Measurements from ENCODE around the gene ORC5. TPM values are rescaled to one million over a fixed set of nuclear protein-coding genes. Genes with fewer than 3 reads are reported as not detected.

ORC5 gene
- total RNA-seq, 1 donor from 2014 or later = 23.0 TPM

DNA sequence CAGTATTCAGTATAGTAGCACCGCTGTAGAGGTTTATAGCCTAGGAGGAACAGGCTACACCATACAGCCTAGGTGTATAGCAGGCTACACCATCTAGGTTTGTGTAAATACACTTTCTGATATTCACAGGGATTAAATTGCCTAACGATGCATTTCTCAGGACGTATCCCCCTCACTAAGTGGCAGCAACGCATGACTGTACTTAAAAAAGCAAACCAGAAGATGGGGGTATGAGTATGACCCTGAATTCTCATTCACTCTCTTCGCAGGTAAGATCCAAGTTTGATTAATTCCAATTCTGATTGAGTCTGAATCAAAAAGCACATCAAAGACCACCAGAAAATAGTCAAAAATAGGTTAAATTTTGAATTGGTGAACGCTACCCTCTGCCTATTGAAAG lies 972 bp downstream of the ORC5 start:
- peaks cover 9% of the 10 kb centered on the region for H3K4me1 ChIP-seq (ENCODE audit: insufficient read depth, low read length)
- peaks cover under 1% of the 10 kb centered on the region for H4K20me1 ChIP-seq (ENCODE audit: insufficient read depth, low read length)
- FAIRE-seq (no peak), DNase-seq (ENCODE audit: low read depth) (no peak)
- H2AFZ ChIP-seq (ENCODE audit: low read depth, low read length) = no peak overlapping the region
- peaks cover 1% of the 10 kb centered on the region for H3K36me3 Mint-ChIP-seq (ENCODE audit: low read depth, unreplicated experiment)
- H3K27me3 ChIP-seq (ENCODE audit: insufficient read depth, low read length) = no peaks in the 10 kb centered on the region
- peaks cover 19% of the 10 kb centered on the region for H3K36me3 ChIP-seq (ENCODE audit: insufficient read depth, low read length)
- peak overlapping the region; percentile 98 for H3K4me3 Mint-ChIP-seq (ENCODE audit: unreplicated experiment)
- peak overlapping the region; percentile 100 for H3K4me3 ChIP-seq (ENCODE audit: insufficient read depth, low read depth, low read length)
- TF ChIP-seq, protein P1, sequence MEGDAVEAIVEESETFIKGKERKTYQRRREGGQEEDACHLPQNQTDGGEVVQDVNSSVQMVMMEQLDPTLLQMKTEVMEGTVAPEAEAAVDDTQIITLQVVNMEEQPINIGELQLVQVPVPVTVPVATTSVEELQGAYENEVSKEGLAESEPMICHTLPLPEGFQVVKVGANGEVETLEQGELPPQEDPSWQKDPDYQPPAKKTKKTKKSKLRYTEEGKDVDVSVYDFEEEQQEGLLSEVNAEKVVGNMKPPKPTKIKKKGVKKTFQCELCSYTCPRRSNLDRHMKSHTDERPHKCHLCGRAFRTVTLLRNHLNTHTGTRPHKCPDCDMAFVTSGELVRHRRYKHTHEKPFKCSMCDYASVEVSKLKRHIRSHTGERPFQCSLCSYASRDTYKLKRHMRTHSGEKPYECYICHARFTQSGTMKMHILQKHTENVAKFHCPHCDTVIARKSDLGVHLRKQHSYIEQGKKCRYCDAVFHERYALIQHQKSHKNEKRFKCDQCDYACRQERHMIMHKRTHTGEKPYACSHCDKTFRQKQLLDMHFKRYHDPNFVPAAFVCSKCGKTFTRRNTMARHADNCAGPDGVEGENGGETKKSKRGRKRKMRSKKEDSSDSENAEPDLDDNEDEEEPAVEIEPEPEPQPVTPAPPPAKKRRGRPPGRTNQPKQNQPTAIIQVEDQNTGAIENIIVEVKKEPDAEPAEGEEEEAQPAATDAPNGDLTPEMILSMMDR (IDR thresholded peaks at IDR 0.05; ENCODE audit: insufficient read depth, low read depth, low read length) = no peak
- no peak for TF ChIP-seq EZH2 (IDR thresholded peaks at IDR 0.05; ENCODE audit: insufficient read depth, low read length)
- peak overlapping the region; percentile 83 for H3K27ac Mint-ChIP-seq (ENCODE audit: unreplicated experiment)
- H3K27ac ChIP-seq (ENCODE audit: low read depth, low read length) = no peak overlapping the region
- H3K4me2 ChIP-seq (ENCODE audit: low read length) = peak overlapping the region; percentile 92
- peaks cover 9% of the 10 kb centered on the region for H3K4me1 Mint-ChIP-seq (ENCODE audit: low read depth, unreplicated experiment)
- peaks cover 13% of the 10 kb centered on the region for H3K9me3 Mint-ChIP-seq (ENCODE audit: unreplicated experiment)
- H3K79me2 ChIP-seq (ENCODE audit: insufficient read depth, low read length) = peaks cover 55% of the 10 kb centered on the region
- peak overlapping the region; percentile 96 for H3K9ac ChIP-seq (ENCODE audit: low read length)
- peaks cover 7% of the 10 kb centered on the region for H3K27me3 Mint-ChIP-seq (ENCODE audit: low read depth, unreplicated experiment)
- H3K9me3 ChIP-seq (ENCODE audit: insufficient read depth, low read depth, low read length) = no peaks in the 10 kb centered on the region

DNA sequence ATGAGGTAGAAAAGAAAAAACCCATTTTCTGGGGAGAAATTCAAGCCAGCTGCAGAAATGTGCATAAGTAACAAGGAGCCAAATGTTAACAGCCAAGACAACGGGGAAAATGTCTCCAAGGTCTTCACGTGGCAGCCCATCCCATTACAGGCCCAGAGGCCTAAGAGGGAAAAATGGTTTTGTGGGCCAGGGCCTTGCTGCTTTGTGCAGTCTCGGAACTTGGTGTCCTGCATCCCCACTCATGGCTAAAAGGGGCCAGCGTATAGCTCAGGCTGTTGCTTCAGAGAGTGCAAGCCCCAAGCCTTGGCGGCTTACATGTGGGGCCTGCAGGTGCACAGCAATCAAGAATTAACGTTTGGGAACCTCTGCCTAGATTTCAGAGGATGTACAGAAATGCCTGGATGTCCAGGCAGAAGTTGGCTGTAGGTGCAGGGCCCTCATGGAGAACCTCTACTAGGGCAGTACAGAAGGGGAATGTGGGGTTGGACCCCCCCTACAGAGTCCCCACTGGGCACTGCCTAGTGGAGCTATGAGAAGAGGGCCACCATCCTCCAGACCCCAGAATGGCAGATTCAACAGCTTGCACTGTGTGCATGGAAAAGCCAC lies 9.0 kb downstream of the ORC5 start:
- H3K4me3 Mint-ChIP-seq (ENCODE audit: unreplicated experiment) = no peak overlapping the region
- Histone ChIP-seq H3K4me1 (ENCODE audit: insufficient read depth, low read length) (no peaks in the 10 kb centered on the region), H3K27ac (ENCODE audit: low read depth, low read length) (no peak overlapping the region), H3K27me3 (ENCODE audit: insufficient read depth, low read length) (no peaks in the 10 kb centered on the region), H3K4me2 (ENCODE audit: low read length) (no peak overlapping the region), H3K9me3 (ENCODE audit: insufficient read depth, low read depth, low read length) (no peaks in the 10 kb centered on the region), H3K36me3 (ENCODE audit: insufficient read depth, low read length) (peaks cover 49% of the 10 kb centered on the region), H2AFZ (ENCODE audit: low read depth, low read length) (no peak overlapping the region), H4K20me1 (ENCODE audit: insufficient read depth, low read length) (peaks cover 4% of the 10 kb centered on the region), H3K79me2 (ENCODE audit: insufficient read depth, low read length) (peaks cover 20% of the 10 kb centered on the region), H3K4me3 (ENCODE audit: insufficient read depth, low read depth, low read length) (no peak overlapping the region), H3K9ac (ENCODE audit: low read length) (no peak overlapping the region)
- TF ChIP-seq, protein P1 (IDR thresholded peaks at IDR 0.05; ENCODE audit: insufficient read depth, low read depth, low read length) = no peak
- no peak for TF ChIP-seq EZH2 (IDR thresholded peaks at IDR 0.05; ENCODE audit: insufficient read depth, low read length)
- no peak overlapping the region for H3K27ac Mint-ChIP-seq (ENCODE audit: unreplicated experiment)
- no peak for FAIRE-seq
- no peaks in the 10 kb centered on the region for H3K27me3 Mint-ChIP-seq (ENCODE audit: low read depth, unreplicated experiment)
- DNase-seq (ENCODE audit: low read depth) = no peak
- peaks cover 2% of the 10 kb centered on the region for H3K9me3 Mint-ChIP-seq (ENCODE audit: unreplicated experiment)
- peaks cover 29% of the 10 kb centered on the region for H3K36me3 Mint-ChIP-seq (ENCODE audit: low read depth, unreplicated experiment)
- no peaks in the 10 kb centered on the region for H3K4me1 Mint-ChIP-seq (ENCODE audit: low read depth, unreplicated experiment)

DNA sequence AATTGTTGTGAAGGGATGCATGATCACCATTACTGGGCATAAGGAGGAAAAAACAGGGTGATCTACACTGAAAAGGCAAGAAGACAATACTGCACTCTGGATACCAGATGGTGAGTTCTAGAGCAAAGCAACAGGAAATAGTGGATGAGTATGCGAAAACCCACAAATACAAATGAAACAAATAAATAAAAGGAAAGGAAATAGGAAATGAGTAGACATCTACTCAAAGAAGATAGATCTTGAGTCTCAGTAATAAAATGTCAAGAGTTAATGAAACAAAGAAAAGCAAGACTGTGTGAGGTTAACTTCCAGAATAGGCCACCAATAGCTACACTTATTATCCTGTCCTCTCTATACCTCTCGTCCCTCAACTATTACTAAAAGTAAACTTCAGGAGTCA lies 11.7 kb downstream of the ORC5 start:
- TF ChIP-seq, protein P1 (IDR thresholded peaks at IDR 0.05; ENCODE audit: insufficient read depth, low read depth, low read length) = no peak
- no peak for TF ChIP-seq EZH2 (IDR thresholded peaks at IDR 0.05; ENCODE audit: insufficient read depth, low read length)
- Mint-ChIP-seq H3K9me3 (ENCODE audit: unreplicated experiment) (no peaks in the 10 kb centered on the region), H3K27me3 (ENCODE audit: low read depth, unreplicated experiment) (no peaks in the 10 kb centered on the region), H3K4me3 (ENCODE audit: unreplicated experiment) (no peak overlapping the region), H3K4me1 (ENCODE audit: low read depth, unreplicated experiment) (no peaks in the 10 kb centered on the region), H3K36me3 (ENCODE audit: low read depth, unreplicated experiment) (peaks cover 27% of the 10 kb centered on the region), H3K27ac (ENCODE audit: unreplicated experiment) (no peak overlapping the region)
- peak overlapping the region; percentile 8 for H3K4me2 ChIP-seq (ENCODE audit: low read length)
- no peak overlapping the region for H2AFZ ChIP-seq (ENCODE audit: low read depth, low read length)
- H3K9me3 ChIP-seq (ENCODE audit: insufficient read depth, low read depth, low read length) = no peaks in the 10 kb centered on the region
- H3K27me3 ChIP-seq (ENCODE audit: insufficient read depth, low read length) = no peaks in the 10 kb centered on the region
- FAIRE-seq = no peak
- H3K9ac ChIP-seq (ENCODE audit: low read length) = no peak overlapping the region
- H3K36me3 ChIP-seq (ENCODE audit: insufficient read depth, low read length) = peaks cover 28% of the 10 kb centered on the region
- no peak overlapping the region for H3K27ac ChIP-seq (ENCODE audit: low read depth, low read length)
- peaks cover 3% of the 10 kb centered on the region for H4K20me1 ChIP-seq (ENCODE audit: insufficient read depth, low read length)
- H3K4me3 ChIP-seq (ENCODE audit: insufficient read depth, low read depth, low read length) = no peak overlapping the region
- no peak for DNase-seq (ENCODE audit: low read depth)
- no peaks in the 10 kb centered on the region for H3K4me1 ChIP-seq (ENCODE audit: insufficient read depth, low read length)
- H3K79me2 ChIP-seq (ENCODE audit: insufficient read depth, low read length) = peaks cover 4% of the 10 kb centered on the region
